Esophagus (tissue), 2 donors: ENCODE measurements around the gene PCMTD2. TPM values are rescaled to one million over a fixed set of nuclear protein-coding genes. Genes with fewer than 3 reads are reported as not detected.

Experiments used
- H3K27ac ChIP-seq, 2 donors: one replicate each; pipeline ENCODE4 v1.5.1; 2013; ENCODE audit warnings: low read depth in 2 of 2, mild to moderate bottlenecking in 2 of 2, inconsistent platforms in 1 of 2, low read length in 1 of 2, moderate library complexity in 1 of 2
- H3K27me3 ChIP-seq, 2 donors: one replicate each; pipeline ENCODE4 v1.6.1; 2013; ENCODE audit warnings: low read length in 2 of 2, control low read depth in 1 of 2, mild to moderate bottlenecking in 1 of 2; ENCODE audit not compliant: insufficient read depth in 2 of 2, control insufficient read depth in 1 of 2
- H3K36me3 ChIP-seq, 2 donors: one replicate each; pipeline ENCODE4 v1.6.1; 2013; ENCODE audit warnings: low read length in 1 of 2; ENCODE audit not compliant: control insufficient read depth in 2 of 2, insufficient read depth in 2 of 2
- H3K4me1 ChIP-seq, 2 donors: one replicate each; pipeline ENCODE4 v1.6.1; 2013; ENCODE audit warnings: low read length in 1 of 2; ENCODE audit not compliant: control insufficient read depth in 2 of 2, insufficient read depth in 2 of 2
- H3K4me3 ChIP-seq, 2 donors: one replicate each; pipeline ENCODE4 v1.5.1; 2013; ENCODE audit warnings: low read length in 2 of 2, mild to moderate bottlenecking in 2 of 2, low read depth in 1 of 2, moderate library complexity in 1 of 2
- H3K9me3 ChIP-seq, 2 donors: one replicate each; pipeline ENCODE4 v1.6.1; 2013; ENCODE audit warnings: mild to moderate bottlenecking in 2 of 2, low read depth in 1 of 2, low read length in 1 of 2, moderate library complexity in 1 of 2; ENCODE audit not compliant: control insufficient read depth in 2 of 2, insufficient read depth in 1 of 2
- WGBS, 2 donors: extraction: QIAGEN DNeasy Blood & Tissue Kit; methylation state at CpG; one replicate each; pipeline ENCODE4 v1.1.7; 2013; 5-methylcytosine and 5-hydroxymethylcytosine counted together
- polyA plus RNA-seq, 2 donors: library from polyadenylated mRNA; stranded (reverse); fragments of 200-250 nt; gene quantifications; one replicate each; pipeline ENCODE4 v1.2.3, GENCODE V29; 2013
- donor health status: healthy with polysubstance abuse.
- donor health status: Bipolar disorder and iron deficiency.

Gene PCMTD2
- polyA plus RNA-seq, 2 donors = 13.4 to 22.0 TPM

DNA sequence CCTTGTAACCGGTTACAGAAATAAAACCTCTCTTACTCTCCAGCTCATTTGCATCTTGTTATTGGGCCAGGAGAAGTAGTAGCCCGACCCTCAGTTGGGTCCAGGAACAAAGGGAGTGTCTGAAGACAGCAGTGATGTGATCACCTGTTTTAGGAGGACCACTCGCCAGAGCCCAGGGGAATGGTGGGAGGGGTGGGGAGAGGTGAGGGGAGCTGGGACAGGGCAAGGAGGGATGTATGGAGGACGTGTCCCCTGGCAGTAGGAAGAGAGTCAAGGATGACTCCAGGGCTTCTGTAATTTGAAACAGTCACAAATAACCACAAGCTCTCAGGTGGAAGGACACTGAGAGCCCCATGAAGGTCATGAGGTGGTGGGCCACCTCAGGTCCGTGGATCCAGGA lies 1.4 kb upstream of the PCMTD2 start:
- no peaks in the 10 kb centered on the region for H3K27me3 ChIP-seq
- peaks cover 0 to 2% of the 10 kb centered on the region in 2 donors for H3K4me1 ChIP-seq
- H3K9me3 ChIP-seq = no peaks in the 10 kb centered on the region
- H3K4me3 ChIP-seq = no peak overlapping the region
- H3K36me3 ChIP-seq = no peaks in the 10 kb centered on the region
- H3K27ac ChIP-seq = no peak overlapping the region
- 85 to 91% methylated on average over 5 of the region's 5 CpGs for WGBS, 2 donors

DNA sequence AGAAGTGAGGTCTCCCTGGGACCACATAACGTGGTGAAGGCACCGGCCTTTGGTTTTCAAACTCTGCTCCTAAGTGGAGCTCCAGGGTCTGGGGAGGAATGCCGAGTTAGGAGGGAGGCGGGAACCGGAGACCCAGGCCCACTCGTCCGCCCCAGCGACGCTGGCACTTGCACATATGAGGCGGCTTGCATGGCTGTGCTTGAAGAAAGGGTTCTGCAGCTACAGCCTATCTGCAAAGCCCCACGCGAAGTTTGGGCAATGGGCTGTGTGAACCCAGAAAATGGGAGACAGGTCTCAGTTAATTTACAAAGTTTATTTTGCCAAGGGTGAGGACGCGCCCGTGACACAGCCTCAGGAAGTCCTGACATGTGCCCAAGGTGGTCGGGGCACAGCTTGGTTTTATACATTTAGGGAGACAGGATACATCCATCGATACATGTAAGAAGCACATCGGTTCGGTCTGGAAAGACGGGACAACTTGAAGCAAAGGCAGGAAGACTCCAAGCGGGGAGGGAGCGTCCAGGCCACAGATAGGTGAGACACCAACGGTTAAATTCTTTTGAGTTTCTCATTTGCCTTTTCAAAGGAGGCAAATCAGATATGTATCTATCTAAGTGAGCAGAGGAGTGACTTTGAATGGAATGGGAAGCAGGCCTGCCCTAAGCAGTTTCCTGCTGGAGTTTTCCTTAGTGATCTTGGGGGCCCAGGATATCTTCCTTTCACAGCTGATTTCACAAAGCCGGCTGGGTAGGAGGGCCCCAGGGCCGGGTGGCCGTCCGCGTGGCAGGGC lies 782 bp upstream of the PCMTD2 start:
- no peaks in the 10 kb centered on the region for H3K9me3 ChIP-seq
- no peaks in the 10 kb centered on the region for H3K36me3 ChIP-seq
- H3K4me1 ChIP-seq = peaks cover 0 to 2% of the 10 kb centered on the region in 2 donors
- peak overlapping the region; percentile 77 to 88 for H3K27ac ChIP-seq
- peak overlapping the region; percentile 70 to 90 for H3K4me3 ChIP-seq
- WGBS, 2 donors = 77 to 78% methylated on average over 28 of the region's 28 CpGs
- H3K27me3 ChIP-seq = no peaks in the 10 kb centered on the region

DNA sequence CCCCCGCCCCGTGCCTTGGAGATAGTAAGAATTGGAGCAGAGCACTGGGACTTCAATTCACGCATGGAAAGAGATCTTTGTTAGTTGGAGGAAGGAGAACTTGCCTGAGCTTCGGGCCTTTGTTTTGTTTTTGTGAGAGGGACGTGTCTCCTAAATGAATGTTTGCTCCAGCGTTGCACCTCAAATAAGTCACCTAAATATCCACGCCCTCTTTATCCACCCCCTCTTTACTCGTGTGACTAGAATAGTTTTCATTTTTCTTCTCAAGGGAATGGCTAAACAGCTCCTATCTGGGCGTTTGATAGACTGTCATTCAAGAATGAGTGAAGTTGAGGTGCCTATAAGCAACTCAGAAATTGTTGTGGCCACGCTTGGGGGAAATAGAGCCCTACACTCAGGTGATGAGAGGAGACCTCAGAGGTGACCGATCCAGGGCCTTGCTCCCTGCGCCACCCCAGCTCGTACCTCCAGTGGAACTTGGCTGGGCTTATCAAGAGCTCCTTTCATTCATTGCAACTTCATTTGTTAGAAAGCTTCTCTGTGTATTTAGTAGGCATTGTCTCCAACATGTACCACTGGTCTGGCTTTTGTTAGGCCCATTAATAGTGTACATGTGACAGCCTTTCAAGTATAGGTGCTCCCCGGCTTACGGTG lies 861 bp downstream of the PCMTD2 start:
- Histone ChIP-seq H3K4me3 (peak overlapping the region; percentile 70 to 90), H3K36me3 (no peaks in the 10 kb centered on the region), H3K27me3 (no peaks in the 10 kb centered on the region), H3K27ac (peak overlapping the region; percentile 77 to 88), H3K4me1 (peaks cover 0 to 2% of the 10 kb centered on the region in 2 donors), H3K9me3 (no peaks in the 10 kb centered on the region)
- WGBS, 2 donors = 19 to 22% methylated on average over 15 of the region's 15 CpGs

- H3K36me3 ChIP-seq = peaks cover 0 to under 1% of the 10 kb centered on the region in 2 donors
- peaks cover 0 to 2% of the 10 kb centered on the region in 2 donors for H3K4me1 ChIP-seq
- no peak overlapping the region for H3K27ac ChIP-seq
- no peaks in the 10 kb centered on the region for H3K9me3 ChIP-seq
- no peaks in the 10 kb centered on the region for H3K27me3 ChIP-seq
- 89 to 90% methylated on average over 13 of the region's 13 CpGs for WGBS, 2 donors
- peak overlapping the region in 1 of 2 donors; percentile 90 for H3K4me3 ChIP-seq
Observed at GRCh38 chr20:64257107-64257757, 1.7 kb downstream of the PCMTD2 start.

DNA sequence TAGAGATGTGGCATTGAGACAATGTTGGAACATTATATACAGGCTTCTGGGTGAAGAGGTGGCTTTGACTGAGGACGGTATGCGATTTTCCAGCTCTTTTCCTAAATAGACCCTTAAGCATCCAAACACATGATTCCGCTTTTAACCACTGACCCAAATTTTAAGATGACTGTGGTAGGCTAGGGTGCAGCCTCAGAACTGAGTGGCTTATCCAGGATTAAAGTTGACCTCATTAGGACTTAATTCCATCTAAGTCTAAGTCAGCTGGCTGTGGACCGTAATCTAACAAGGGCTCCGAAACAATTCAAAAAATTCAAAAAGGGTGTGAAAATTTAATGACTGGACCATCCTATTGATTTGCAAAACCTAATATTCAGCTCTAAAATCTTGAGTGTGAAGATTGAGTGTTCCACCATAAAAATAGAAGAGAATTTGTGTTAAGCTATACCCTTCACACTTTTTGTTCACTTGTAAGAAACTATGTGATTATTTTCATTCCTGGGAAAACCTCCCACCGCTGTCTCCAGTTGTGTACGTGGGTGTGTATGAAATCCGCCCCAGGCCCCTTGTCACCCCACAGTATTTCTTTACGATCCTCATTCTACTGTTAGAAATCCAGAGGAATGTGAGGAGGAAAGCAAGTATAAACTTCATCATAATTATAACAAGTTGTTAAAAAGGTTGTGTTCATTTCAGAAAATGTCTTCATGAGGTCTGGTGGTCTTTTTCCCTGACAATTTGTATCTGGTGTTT lies 2.7 kb downstream of the PCMTD2 start:
- Histone ChIP-seq H3K27me3 (no peaks in the 10 kb centered on the region), H3K4me1 (peaks cover 0 to 2% of the 10 kb centered on the region in 2 donors), H3K27ac (no peak overlapping the region), H3K4me3 (no peak overlapping the region), H3K9me3 (no peaks in the 10 kb centered on the region), H3K36me3 (peaks cover 0 to 2% of the 10 kb centered on the region in 2 donors)
- 90 to 95% methylated on average over 9 of the region's 9 CpGs for WGBS, 2 donors

GRCh38 chr20:64260239-64260638 lies 4.7 kb downstream of the PCMTD2 start:
- WGBS, 2 donors = 71 to 74% methylated on average over 6 of the region's 6 CpGs
- Histone ChIP-seq H3K4me1 (peaks cover 0 to 2% of the 10 kb centered on the region in 2 donors), H3K27me3 (no peaks in the 10 kb centered on the region), H3K27ac (no peak overlapping the region), H3K36me3 (peaks cover under 1 to 2% of the 10 kb centered on the region in 2 donors), H3K4me3 (no peak overlapping the region), H3K9me3 (no peaks in the 10 kb centered on the region)

DNA sequence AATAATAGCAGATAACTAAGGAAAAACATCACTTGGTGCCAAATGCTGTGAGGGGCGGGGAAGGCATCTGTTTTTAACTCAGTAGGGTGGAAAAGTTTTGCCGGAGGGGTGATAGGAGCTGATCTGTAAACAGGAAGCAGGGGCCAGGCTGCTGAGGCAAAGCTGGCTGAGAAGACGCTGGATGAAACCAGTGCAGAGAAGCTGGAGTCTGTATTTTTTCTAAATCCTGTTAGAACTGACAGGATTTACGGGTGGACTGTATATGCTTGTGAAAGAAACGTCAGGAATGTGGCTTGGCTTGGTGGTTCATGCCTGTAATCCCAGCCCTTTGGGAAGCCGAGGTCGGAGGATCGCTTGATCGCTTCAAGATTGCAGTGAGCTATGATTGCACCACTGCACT lies 5.6 kb downstream of the PCMTD2 start:
- Histone ChIP-seq H3K36me3 (peaks cover 3 to 5% of the 10 kb centered on the region in 2 donors), H3K4me3 (no peak overlapping the region), H3K9me3 (no peaks in the 10 kb centered on the region), H3K4me1 (peaks cover 0 to 2% of the 10 kb centered on the region in 2 donors), H3K27me3 (no peaks in the 10 kb centered on the region), H3K27ac (no peak overlapping the region)
- 50 to 56% methylated on average over 9 of the region's 9 CpGs for WGBS, 2 donors

DNA sequence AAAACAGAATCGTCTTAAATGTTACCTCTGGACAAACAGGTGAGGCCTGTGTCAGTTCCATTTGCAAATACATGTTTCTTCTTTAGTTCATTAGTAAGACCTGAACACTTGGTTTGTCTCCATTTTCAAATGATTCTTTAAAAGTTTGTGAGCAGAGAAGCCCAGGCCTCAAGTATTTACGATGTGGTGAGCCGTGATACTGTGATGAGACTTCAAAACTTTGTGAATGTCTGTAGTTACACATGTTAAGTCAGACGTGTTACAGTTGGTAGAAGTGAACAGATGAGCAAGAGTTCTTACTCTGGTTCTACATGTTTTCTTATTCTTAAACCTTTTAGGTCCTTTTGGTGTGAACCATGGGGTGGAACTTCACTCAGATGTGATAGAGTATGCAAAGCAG lies 8.5 kb downstream of the PCMTD2 start:
- Histone ChIP-seq H3K36me3 (peaks cover 3 to 10% of the 10 kb centered on the region in 2 donors), H3K9me3 (no peaks in the 10 kb centered on the region), H3K4me1 (no peaks in the 10 kb centered on the region), H3K27ac (no peak overlapping the region), H3K4me3 (no peak overlapping the region), H3K27me3 (no peaks in the 10 kb centered on the region)
- WGBS, 2 donors = 83% methylated on average over 4 of the region's 4 CpGs

GRCh38 chr20:64265201-64265600 lies 9.7 kb downstream of the PCMTD2 start:
- Histone ChIP-seq H3K4me1 (peaks cover 0 to 5% of the 10 kb centered on the region in 2 donors), H3K9me3 (no peaks in the 10 kb centered on the region), H3K27ac (no peak overlapping the region), H3K27me3 (no peaks in the 10 kb centered on the region), H3K36me3 (peaks cover 3 to 17% of the 10 kb centered on the region in 2 donors), H3K4me3 (no peak overlapping the region)
- WGBS, 2 donors = 75 to 78% methylated on average over 5 of the region's 5 CpGs
